Dermis blood vessel endothelial cell (primary cell): ENCODE results near the gene CROCC. TPM values are rescaled to one million over a fixed set of nuclear protein-coding genes. Genes with fewer than 3 reads are reported as not detected.

Experiments used
- DNase-seq: peaks from one replicate; pipeline ENCODE4 v3.0.0; 2010
- total RNA-seq: library from RNA; depleted of rRNA; stranded (reverse); fragments of >200 nt; gene quantifications from 2 replicates; pipeline ENCODE4 v1.2.3, GENCODE V29; 2014

The CROCC gene
- total RNA-seq, 1 donor from 2014 or later: 19.7 TPM

DNA sequence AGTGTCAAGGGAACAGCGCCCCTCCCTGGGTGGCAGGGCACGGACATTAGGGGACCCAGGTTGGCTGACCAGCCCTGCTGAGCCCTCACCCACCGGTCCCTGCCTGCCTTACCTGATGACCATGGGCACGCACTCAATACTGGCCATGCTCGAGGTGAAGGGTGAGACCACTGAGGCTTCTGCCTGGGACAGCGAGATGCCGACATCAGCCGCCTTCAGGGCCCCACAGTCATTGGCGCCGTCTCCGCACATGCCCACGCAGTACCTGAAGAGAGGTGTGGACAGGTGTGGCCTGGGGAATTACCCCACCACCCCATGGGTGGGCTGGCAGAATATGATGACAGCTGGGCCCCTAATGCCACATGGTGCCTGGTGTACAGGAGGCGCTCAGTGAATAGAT is 66.5 kb downstream of the CROCC start:
- DNase-seq: no peak

DNA sequence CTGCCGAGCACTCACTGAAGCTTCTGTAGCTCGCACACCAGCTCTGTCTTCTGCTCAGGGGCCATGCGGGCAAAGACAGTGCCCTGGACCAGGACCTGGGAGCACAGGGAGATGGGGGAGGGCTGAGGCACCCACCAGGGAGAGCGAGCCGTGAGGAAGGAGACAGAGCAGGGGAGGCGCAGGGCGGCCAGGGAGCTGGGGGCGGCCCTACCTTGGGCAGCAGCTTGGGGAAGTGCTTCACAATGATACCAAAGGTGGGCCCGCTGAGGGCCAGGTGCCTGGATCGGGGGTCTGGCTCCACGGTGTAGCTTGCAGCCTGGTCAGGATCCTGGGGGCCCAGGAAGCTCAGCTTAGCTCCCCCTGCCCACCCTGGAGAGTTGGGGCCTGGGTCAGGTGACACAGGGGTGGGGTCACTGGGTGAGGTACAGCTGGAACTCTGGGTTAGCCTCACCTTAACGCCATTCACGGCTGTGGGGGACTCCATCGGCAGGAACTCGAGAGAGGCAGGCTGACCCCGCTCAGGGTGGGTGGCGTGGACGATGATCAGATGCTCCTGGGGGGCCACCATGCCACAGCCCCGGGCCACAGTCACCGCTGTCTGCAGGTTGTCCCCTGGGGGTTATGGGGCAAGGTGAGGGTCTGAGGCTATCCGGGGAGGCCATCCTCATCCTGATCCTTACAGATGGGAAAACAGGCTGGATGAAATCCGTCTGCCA is 68.1 kb downstream of the CROCC start:
- DNase-seq: no peak

- DNase-seq: no peak
These were observed 69.8 kb downstream of the CROCC start for GRCh38 chr1:16991571-16991970.

DNA sequence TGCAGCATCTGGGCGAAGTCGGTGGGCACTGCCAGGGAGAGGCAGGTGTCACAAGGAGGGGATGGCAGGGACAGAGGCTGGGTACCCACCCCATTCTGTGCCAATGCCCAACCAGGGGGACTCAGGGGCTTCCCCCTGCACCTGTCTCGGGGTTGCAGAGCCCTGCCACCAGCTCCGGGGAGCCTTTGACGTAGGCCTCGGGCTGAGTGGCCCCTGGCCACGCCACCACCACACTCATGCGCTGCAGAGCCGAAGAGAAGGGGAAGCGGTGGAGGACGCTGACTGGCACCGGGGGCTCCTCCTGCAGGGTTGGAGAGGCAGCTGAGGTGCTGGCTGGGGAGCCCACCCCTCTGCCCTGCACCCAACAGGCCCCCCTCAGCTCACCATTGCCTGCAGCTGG is 70.4 kb downstream of the CROCC start:
- DNase-seq: no peak

DNA sequence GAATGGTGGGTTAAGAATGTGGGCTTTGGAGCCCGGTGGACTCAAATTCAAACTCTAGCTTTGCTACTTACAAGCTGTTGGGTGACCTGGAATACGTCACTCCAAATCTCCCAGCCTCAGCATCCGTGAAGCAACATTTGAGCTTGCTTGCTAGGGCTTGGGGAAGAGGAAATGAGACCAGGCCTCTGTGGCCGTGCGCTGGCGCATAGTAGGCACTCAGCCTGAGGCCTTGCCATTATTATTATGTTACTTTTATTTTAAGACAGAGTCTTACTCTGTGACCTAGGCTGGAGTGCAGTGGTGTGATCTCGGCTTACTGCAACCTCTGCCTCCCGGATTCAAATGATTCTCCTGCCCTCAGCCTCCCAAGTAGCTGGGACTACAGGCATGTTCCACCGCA is 70.9 kb downstream of the CROCC start:
- DNase-seq: no peak

- no peak for DNase-seq
These were observed 71.8 kb downstream of the CROCC start for GRCh38 chr1:16993521-16994038.

DNA sequence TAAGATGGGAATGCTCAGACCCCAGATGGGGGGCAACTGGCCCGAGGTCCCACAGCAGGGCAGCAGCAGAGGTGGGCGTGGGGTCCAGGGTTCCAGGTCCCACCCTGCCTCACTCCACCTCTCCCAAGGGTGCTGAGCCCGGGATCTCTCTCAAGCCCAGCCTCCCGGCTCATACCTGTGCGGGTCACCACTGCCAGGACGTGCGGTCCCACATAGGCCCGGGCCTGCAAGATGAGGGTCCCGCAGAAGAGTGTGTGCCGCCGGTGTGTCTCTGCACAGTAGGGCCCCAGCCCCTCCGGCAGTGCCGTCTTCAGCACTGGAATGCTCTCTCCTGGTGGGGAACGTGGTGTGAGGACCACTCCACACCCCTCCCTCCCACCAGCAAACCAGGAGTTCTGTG is 75.1 kb downstream of the CROCC start:
- no peak for DNase-seq

GRCh38 chr1:16998589-16998988 is 76.9 kb downstream of the CROCC start:
- DNase-seq: peak; percentile 62

DNA sequence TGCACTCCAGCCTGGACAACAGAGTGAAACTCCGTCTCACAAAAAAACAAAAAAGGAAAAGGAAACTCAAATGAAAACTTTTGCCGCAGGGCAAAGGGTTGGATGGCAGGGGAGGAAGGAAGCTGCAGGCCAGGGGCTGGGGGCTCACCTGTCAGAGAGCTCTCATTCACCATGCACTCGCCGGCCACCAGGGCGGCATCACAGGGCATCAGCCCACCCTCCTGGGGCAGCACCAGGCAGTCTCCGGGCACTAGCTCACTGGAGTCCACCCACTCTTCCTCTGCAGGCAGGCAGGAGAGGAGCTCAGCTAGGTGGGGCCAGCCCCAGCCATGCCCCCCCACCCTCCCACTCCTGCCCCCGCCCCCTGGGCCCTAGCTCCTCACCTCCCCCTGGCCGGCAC is 78.1 kb downstream of the CROCC start:
- no peak for DNase-seq

DNA sequence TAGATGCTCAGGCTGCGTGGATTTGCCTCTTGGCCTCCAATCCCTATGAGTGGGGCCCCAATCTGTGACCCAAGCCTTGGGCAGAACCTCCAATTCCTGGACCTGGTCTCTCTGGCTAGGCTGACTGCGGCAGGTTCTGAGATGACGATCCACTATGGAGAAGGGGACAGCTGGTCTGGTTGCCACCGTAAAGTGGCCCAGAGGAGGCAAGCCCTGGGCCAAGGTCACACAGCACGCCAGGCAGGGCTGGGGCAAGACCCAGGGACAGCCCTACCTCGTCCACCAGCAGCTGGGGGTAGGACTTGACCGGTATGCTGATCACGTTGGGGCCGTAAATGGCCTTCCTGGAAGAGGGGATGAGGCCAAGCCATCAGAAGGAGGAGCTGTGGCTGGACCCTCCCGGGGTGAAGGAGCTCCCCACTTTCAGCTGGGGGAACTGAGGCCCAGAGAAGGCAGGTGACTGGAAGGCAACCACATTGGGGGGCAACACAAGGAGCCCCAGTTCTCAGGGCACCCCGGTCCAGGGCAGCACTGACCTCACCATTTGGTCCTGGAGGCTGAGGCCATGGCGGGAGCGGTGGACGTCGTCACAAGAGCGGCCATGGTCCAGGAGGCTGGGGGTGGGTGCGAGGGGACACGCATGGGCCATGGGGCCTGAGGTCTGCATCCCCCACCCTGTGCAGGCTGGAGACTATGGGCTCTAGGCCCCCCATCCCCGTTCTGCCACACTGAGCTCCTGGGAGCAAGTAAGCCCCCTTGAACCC is 80.2 kb downstream of the CROCC start:
- no peak for DNase-seq

DNA sequence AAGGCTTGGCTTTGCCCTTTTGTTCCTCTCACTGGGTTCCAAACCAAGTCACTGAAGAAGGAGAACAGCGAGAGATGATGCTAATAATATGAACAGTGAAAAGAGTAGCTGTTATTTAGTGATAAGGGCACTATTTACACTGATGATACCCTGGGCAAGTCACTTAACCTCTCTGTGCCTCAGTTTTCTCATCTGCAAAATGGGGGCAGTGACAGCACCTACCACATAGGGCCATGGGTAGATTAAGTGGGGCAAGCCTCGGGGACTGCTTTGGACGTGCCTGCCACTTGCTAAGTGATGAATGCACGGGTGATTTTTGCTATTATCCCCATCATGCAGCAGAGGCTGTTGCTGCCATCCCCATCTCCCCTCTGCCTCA is 80.8 kb downstream of the CROCC start:
- DNase-seq: no peak

DNA sequence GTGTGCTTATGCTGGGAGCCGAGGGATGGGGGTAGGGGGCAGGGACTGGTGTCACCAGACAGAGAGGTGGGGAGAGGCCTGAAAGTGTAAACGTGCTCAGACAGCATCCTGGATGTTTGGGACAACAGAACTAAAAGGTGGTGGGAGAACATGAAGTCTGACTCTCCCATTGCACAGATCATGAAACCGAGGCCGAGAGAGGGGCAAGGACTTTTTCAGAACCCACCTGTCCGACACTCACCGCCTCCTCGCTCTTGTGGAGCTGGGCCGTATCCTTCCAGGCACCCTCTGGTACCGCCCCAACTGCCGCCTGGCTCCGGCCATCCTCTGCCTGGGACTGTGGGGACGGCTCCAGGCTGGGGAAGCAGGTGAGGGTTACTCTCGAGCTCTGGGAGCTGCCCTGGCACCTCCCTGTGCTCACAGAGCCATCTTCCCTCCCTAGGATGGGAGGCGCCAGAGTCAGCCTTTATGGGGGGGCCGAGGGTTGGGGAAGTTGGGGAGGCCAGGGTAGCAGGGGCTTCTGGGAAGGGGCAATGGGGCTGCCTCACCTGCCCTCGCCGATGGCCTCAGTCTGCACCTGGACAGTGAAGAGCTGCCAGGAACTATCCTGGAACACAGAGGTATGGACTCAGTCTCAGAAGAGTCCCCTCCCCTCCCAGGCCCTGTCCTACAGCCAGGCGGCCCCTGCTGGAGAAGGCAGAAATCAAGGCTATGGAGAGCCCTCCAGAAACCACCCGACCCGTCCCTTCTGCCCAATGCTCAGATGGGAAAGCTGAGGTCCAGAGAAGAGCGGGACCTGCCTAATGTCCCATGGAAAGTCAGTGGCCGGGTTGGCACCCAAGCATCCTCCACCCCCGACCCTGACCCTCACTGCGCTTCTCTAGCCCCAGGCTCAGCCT is 83.0 kb downstream of the CROCC start:
- DNase-seq: no peak

- no peak for DNase-seq
These were observed 83.6 kb downstream of the CROCC start for GRCh38 chr1:17005365-17005740.

DNA sequence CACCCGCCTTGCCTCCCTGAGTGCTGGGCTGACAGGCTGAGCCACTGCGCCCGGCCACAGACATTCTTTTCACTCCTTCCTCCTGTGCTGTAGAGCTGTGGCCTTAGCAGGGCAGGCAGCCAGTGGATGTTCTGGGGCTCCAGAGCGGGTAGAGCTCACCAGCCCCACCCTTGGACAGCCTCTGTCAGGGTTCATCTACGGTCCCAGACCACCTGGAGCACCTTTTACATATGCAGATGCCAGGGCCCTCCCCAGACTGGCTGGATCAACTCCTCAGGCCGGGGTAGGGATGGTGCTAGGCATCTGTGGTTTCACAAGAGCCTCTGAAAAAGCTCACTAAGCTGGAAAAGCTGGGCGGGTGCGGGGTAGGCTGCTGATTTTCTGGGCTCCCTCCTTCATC is 85.4 kb downstream of the CROCC start:
- DNase-seq: no peak

- DNase-seq: no peak
These were observed 86.6 kb downstream of the CROCC start for GRCh38 chr1:17008208-17008855.

DNA sequence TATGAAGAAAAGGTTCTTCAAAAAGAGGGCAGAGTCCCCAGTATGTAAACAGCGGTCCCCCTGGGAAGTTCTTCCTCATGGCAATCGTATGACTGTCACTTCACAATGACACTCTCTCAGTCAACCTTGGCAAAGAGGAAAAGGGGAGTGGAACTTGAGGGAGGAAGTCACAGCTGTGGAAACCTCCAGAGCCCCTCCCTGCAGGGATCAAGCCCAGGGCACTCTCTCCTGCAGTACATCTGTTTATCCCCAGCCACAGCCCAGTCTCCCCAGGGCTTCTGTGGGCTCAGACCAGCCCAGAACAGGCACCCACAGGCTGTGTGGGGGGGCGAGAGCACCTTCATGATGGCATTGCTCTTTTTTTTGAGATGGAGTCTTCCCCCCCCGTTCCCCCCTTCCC is 88.0 kb downstream of the CROCC start:
- DNase-seq: peak; percentile 12

DNA sequence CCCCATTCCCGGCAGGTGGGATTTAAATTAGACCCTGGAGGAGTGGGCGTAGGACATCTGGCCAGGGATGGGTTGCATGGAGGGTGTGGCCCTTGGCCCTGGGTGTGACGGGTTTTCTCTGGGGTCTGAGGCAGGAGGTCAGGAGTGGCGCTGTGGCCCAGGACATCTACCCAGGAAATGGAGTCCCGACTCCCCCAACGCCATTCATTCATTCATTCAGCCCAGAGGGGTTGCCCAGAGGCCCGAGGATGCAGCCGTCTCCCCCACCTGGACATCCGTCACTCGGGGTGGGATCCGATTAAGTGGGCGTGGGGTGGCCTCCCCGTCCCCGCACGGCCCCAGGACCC is 89.3 kb downstream of the CROCC start:
- DNase-seq: no peak

GRCh38 chr1:17011439-17012307 is 89.9 kb downstream of the CROCC start, which contains the start of gene ATP13A2:
ATP13A2 (minus strand) TSS chr1:17011928; CDS start chr1:17011738, 190 bp downstream.
- DNase-seq: peak; percentile 80

GRCh38 chr1:17012775-17013490 is 91.2 kb downstream of the CROCC start:
- peak; percentile 16 for DNase-seq

- no peak for DNase-seq
These were observed 92.0 kb downstream of the CROCC start for GRCh38 chr1:17013491-17014320.
